KMS-11 (cell line): Measurements from ENCODE around the gene CCNB1IP1.

Experiments
- H2AFZ ChIP-seq: fragments of 200-600 bp; sonication (generic); 2 replicates; pipeline ENCODE4 v1.6.1; 2016; ENCODE audit warnings: antibody characterized with exemption, mixed run types, low read depth
- H3K27ac ChIP-seq: fragments of 200-600 bp; sonication (generic); 2 replicates; pipeline ENCODE4 v1.6.1; 2016; ENCODE audit warnings: mild to moderate bottlenecking, mixed run types
- H3K27me3 ChIP-seq: fragments of 200-600 bp; sonication (generic); 2 replicates; pipeline ENCODE4 v1.6.1; 2017; ENCODE audit warnings: mild to moderate bottlenecking, low read depth, mixed run types, moderate library complexity; ENCODE audit not compliant: insufficient read depth
- H3K36me3 ChIP-seq: fragments of 200-600 bp; sonication (generic); 2 replicates; pipeline ENCODE4 v1.6.1; 2017; ENCODE audit warnings: mild to moderate bottlenecking, mixed run types; ENCODE audit not compliant: insufficient read depth
- H3K4me1 ChIP-seq: fragments of 200-600 bp; sonication (generic); 2 replicates; pipeline ENCODE4 v1.6.1; 2016; ENCODE audit warnings: mild to moderate bottlenecking, low read depth, mixed run types; ENCODE audit not compliant: poor library complexity, severe bottlenecking
- H3K4me2 ChIP-seq: fragments of 200-600 bp; sonication (generic); 2 replicates; pipeline ENCODE4 v1.7.0; 2016; ENCODE audit warnings: mild to moderate bottlenecking, mixed run types
- H3K4me3 ChIP-seq: fragments of 200-600 bp; sonication (generic); IDR thresholded peaks from 2 replicates; pipeline ENCODE4 v1.6.1; 2017; ENCODE audit warnings: low read depth, low read length, mixed read lengths; ENCODE audit not compliant: insufficient read depth
- H3K79me2 ChIP-seq: fragments of 200-600 bp; sonication (generic); 2 replicates; pipeline ENCODE4 v1.6.1; 2016; ENCODE audit warnings: low read depth, mixed run types; ENCODE audit not compliant: insufficient read depth
- H3K9ac ChIP-seq: fragments of 200-600 bp; sonication (generic); 2 replicates; pipeline ENCODE4 v1.6.1; 2016; ENCODE audit warnings: mild to moderate bottlenecking, mixed run types
- H4K20me1 ChIP-seq: fragments of 200-600 bp; sonication (generic); 2 replicates; pipeline ENCODE4 v1.6.1; 2016; ENCODE audit warnings: mild to moderate bottlenecking, mixed run types; ENCODE audit not compliant: insufficient read depth
- CTCF ChIP-seq: fragments of 200-600 bp; sonication (generic); conservative IDR thresholded peaks from 2 replicates; pipeline ENCODE4 v1.6.1; 2017; ENCODE audit warnings: low read depth, mild to moderate bottlenecking, antibody characterized with exemption, low read length, moderate library complexity, mixed read lengths

CCNB1IP1 gene

DNA sequence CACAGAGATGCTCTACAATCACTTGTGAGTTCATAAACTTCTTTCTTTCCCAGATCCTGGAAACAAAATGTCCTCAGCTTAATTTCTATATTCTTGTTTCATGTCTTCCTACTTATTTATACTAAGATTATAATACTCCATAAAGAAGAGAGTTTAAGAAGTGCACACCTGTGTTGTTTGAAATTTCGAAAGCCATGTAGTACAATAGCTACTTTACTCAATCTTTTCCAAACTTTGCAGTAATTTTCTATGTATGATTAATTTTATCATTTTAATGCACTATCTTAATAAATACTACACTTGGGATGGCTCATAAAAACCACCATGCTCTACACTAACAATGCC lies 27.0 kb downstream of the CCNB1IP1 start:
- peak overlapping the region; percentile 51; the same call in 1 of the 2 replicates for H2AFZ ChIP-seq
- no peaks in the 10 kb centered on the region for H3K36me3 ChIP-seq
- no peak overlapping the region; the same call in 1 of the 2 replicates for H3K9ac ChIP-seq
- no peak overlapping the region for H3K4me2 ChIP-seq
- H3K27me3 ChIP-seq = no peaks in the 10 kb centered on the region
- H4K20me1 ChIP-seq = no peaks in the 10 kb centered on the region
- peaks cover 33% of the 10 kb centered on the region for H3K4me1 ChIP-seq
- H3K79me2 ChIP-seq = peaks cover 17% of the 10 kb centered on the region
- no peak overlapping the region for H3K27ac ChIP-seq
- H3K4me3 ChIP-seq = no peak overlapping the region
- no peak; the same call in 1 of the 2 replicates for TF ChIP-seq CTCF

- Histone ChIP-seq H3K36me3 (no peaks in the 10 kb centered on the region), H3K27ac (peak within 1 kb of the TSS; percentile 29; the same call in 1 of the 2 replicates), H3K4me1 (peaks cover 33% of the 10 kb centered on the region), H3K79me2 (peaks cover 17% of the 10 kb centered on the region), H3K4me2 (peak within 1 kb of the TSS; percentile 71), H2AFZ (peak within 1 kb of the TSS; percentile 51), H4K20me1 (no peaks in the 10 kb centered on the region), H3K27me3 (no peaks in the 10 kb centered on the region), H3K4me3 (peak within 1 kb of the TSS; percentile 30), H3K9ac (peak within 1 kb of the TSS; percentile 45; the same call in 1 of the 2 replicates)
- TF ChIP-seq CTCF = peak; percentile 83
Observed at GRCh38 chr14:20305265-20306078, 27.6 kb downstream of the CCNB1IP1 start, which contains the start of gene TTC5. Gene TTC5 (minus strand): TSS chr14:20305951. CDS start chr14:20305937, 14 bp downstream.

DNA sequence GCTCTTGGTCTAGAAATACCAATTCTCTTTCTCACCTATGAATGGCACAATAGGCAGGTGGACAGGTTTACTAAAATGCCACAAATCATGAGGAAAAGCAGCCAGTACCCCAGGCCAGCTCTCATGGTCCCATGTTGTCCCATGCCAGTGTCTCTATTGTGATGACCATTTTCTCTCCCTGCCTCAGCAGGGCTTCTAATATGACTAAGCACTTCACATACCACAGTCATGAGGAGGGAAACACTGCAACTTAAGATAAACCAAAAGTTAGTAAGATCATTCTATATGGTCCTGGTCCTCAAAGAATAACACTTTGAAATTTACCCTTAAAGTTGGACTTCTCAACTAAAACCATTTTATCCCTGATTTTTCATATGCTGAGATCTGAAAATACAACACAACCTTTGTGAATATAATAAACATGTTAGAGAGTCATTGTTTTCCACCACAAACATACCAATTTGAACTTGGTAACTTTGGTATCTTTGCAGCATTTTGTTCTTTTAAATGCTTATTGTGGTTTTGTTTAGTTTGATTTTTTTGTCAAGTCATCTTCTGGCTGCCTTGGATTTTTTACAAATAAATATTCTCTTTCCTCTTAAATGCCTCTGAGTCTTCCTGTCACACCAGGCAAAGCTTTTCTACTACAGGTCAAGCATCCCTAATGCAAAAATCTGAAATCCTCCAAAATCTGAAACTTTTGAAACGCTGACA lies 30.9 kb downstream of the CCNB1IP1 start:
- H3K4me1 ChIP-seq = peaks cover 30% of the 10 kb centered on the region
- H3K4me2 ChIP-seq = no peak overlapping the region
- no peaks in the 10 kb centered on the region for H3K36me3 ChIP-seq
- H3K27ac ChIP-seq = no peak overlapping the region
- H3K79me2 ChIP-seq = peaks cover 17% of the 10 kb centered on the region
- H3K9ac ChIP-seq = no peak overlapping the region
- no peak overlapping the region for H3K4me3 ChIP-seq
- H4K20me1 ChIP-seq = no peaks in the 10 kb centered on the region
- H2AFZ ChIP-seq = no peak overlapping the region
- H3K27me3 ChIP-seq = no peaks in the 10 kb centered on the region
- no peak for TF ChIP-seq CTCF

DNA sequence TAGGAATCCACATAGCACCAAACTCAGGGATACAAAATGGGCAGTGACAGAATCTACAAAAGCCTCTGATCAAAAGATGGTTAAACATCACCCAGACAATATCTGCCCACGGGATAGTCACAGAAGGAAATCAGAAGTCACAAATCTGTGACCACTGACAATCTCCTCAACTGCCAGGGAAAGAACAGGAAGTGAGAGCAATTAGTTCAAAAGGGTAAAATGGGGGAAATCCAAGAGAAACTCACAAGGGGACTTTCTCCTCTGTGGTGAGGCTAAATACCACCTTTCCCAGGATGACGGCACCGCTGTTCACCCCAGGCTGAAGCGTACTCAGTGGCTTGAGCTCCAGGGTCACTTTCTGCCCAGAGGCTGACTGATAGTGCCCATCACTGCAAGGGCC lies 38.0 kb downstream of the CCNB1IP1 start:
- H3K79me2 ChIP-seq = no peaks in the 10 kb centered on the region
- no peaks in the 10 kb centered on the region for H3K4me1 ChIP-seq
- no peak overlapping the region for H3K9ac ChIP-seq
- H3K4me2 ChIP-seq = no peak overlapping the region
- no peak overlapping the region for H3K27ac ChIP-seq
- no peak for TF ChIP-seq CTCF
- H4K20me1 ChIP-seq = no peaks in the 10 kb centered on the region
- no peak overlapping the region for H3K4me3 ChIP-seq
- no peak overlapping the region for H2AFZ ChIP-seq
- no peaks in the 10 kb centered on the region for H3K27me3 ChIP-seq
- H3K36me3 ChIP-seq = no peaks in the 10 kb centered on the region
